Breast epithelium (tissue), 4 donors: Measurements from ENCODE around the gene CYB561A3. TPM values are rescaled to one million over a fixed set of nuclear protein-coding genes. Genes with fewer than 3 reads are reported as not detected.

Source experiments
- DNase-seq, 2 donors: peaks; one replicate each; pipeline ENCODE4 v3.0.0-alpha.2; 2019; ENCODE audit warnings: low spot score in 2 of 2
- H3K27ac ChIP-seq, 2 donors: fragments of 200-600 bp; sonication (generic) in 1 of 2; one replicate each; pipeline ENCODE4 v1.5.1; 2016 to 2019; ENCODE audit warnings: mild to moderate bottlenecking in 1 of 2
- H3K27me3 ChIP-seq, 2 donors: fragments of 200-600 bp; sonication (generic) in 1 of 2; one replicate each; pipeline versions ENCODE4 v1.5.1 to v1.6.0; 2017 to 2019; ENCODE audit warnings: control low read depth in 1 of 2, mild to moderate bottlenecking in 1 of 2
- H3K36me3 ChIP-seq: fragments of 200-600 bp; one replicate; pipeline ENCODE4 v1.5.1; 2019
- H3K4me1 ChIP-seq, 2 donors: fragments of 200-600 bp; sonication (generic); one replicate each; pipeline ENCODE4 v1.5.1; 2016 to 2019; ENCODE audit warnings: control low read depth in 1 of 2
- H3K4me3 ChIP-seq, 3 donors: fragments of 200-600 bp; sonication (generic); 1 replicate in 2 of 3; 2 replicates in 1 of 3; pipeline ENCODE4 v1.5.1; 2016 to 2019; ENCODE audit warnings: mild to moderate bottlenecking in 3 of 3, moderate library complexity in 2 of 3
- H3K9me3 ChIP-seq, 2 donors: fragments of 200-600 bp; sonication (generic) in 1 of 2; one replicate each; pipeline ENCODE4 v1.5.1; 2016 to 2019; ENCODE audit warnings: control low read depth in 1 of 2
- POLR2A ChIP-seq: fragments of 450-650 bp; IDR thresholded peaks from one replicate; pipeline ENCODE4 v1.6.1; 2016; ENCODE audit warnings: antibody characterized with exemption, mild to moderate bottlenecking, moderate library complexity
- POLR2AphosphoS5 ChIP-seq, 3 donors: sonication (generic); formaldehyde crosslinking; IDR thresholded peaks; one replicate each; pipeline ENCODE4 v1.6.1; 2017; ENCODE audit warnings: antibody characterized with exemption in 3 of 3
- intact Hi-C: fragments of 100-400 bp; cut with DNase I; formaldehyde crosslinking; loops from one replicate; pipeline ENCODE4 v1.15.1; 2023; ENCODE audit warnings: low total_unique reads
- total RNA-seq, 3 donors: library from RNA; depleted of rRNA; stranded (reverse); fragments of >200 nt; gene quantifications; one replicate each; pipeline ENCODE4 v1.1.0, GENCODE V29; 2016
- TF ChIP-seq, protein P1 (sequence below), 3 donors: fragments of 450-650 bp; IDR thresholded peaks; one replicate each; pipeline ENCODE4 v1.5.1; 2016 to 2017; ENCODE audit warnings: antibody characterized with exemption in 3 of 3, mild to moderate bottlenecking in 3 of 3, moderate library complexity in 3 of 3

Gene CYB561A3
- total RNA-seq, 3 donors from 2014 or later, result 36.7 to 46.9 (median 44.3) TPM

DNA sequence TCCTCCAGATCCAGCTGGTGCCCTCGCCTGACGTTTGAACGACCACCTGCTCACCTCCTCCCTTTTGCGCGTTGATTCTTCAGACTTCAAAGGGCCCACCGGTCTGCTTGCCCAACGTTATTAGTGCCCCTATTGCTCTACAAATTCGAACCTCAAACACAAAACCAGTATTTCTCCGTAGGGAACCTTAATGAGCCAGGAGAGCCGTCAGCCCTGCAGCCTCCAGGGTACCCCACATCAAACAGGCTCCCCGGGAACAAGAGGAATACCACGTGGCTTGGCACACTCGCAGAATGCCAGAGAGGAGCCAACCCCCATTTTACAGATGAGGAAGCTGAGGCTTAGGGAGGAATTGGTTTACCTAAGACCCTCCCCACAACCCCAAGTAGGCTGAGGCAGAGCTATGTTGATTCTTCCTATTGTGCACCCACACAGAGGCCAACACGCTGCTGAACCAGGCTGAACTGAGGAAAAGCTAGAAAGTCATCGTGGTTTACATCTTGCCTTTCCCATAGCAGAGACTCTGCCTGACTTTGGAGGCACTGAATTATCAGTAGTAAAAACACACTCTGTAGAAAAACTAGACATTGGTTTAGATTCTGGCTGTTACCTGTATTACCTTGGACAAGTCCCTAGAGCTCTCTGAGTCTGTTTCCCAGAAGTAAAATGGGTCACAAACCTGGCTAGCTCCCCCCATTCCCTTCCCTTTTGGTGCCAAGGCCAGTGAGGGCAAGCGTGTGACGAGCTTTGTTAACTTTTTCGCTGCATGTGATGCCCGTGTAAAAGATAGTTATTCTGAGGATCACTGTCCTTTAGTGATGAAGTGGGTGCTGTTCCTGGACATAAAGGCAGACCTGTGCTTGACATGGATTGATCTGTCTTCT is 27.9 kb downstream of the CYB561A3 start:
- H3K27ac ChIP-seq, result peak overlapping the region; percentile 93 to 96
- H3K27me3 ChIP-seq, result no peaks in the 10 kb centered on the region
- H3K4me3 ChIP-seq, result peak overlapping the region; percentile 86 to 100 (median 93)
- peaks cover 20 to 21% of the 10 kb centered on the region in 2 donors for H3K4me1 ChIP-seq
- H3K36me3 ChIP-seq, result peaks cover 6% of the 10 kb centered on the region
- intact Hi-C loops, result no loop called here
- no peak for TF ChIP-seq POLR2A
- no peak for TF ChIP-seq POLR2AphosphoS5 (IDR thresholded peaks at IDR 0.05)
- TF ChIP-seq, protein P1, sequence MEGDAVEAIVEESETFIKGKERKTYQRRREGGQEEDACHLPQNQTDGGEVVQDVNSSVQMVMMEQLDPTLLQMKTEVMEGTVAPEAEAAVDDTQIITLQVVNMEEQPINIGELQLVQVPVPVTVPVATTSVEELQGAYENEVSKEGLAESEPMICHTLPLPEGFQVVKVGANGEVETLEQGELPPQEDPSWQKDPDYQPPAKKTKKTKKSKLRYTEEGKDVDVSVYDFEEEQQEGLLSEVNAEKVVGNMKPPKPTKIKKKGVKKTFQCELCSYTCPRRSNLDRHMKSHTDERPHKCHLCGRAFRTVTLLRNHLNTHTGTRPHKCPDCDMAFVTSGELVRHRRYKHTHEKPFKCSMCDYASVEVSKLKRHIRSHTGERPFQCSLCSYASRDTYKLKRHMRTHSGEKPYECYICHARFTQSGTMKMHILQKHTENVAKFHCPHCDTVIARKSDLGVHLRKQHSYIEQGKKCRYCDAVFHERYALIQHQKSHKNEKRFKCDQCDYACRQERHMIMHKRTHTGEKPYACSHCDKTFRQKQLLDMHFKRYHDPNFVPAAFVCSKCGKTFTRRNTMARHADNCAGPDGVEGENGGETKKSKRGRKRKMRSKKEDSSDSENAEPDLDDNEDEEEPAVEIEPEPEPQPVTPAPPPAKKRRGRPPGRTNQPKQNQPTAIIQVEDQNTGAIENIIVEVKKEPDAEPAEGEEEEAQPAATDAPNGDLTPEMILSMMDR (IDR thresholded peaks at IDR 0.05), result no peak
- DNase-seq, result no peak
- H3K9me3 ChIP-seq, result no peaks in the 10 kb centered on the region

DNA sequence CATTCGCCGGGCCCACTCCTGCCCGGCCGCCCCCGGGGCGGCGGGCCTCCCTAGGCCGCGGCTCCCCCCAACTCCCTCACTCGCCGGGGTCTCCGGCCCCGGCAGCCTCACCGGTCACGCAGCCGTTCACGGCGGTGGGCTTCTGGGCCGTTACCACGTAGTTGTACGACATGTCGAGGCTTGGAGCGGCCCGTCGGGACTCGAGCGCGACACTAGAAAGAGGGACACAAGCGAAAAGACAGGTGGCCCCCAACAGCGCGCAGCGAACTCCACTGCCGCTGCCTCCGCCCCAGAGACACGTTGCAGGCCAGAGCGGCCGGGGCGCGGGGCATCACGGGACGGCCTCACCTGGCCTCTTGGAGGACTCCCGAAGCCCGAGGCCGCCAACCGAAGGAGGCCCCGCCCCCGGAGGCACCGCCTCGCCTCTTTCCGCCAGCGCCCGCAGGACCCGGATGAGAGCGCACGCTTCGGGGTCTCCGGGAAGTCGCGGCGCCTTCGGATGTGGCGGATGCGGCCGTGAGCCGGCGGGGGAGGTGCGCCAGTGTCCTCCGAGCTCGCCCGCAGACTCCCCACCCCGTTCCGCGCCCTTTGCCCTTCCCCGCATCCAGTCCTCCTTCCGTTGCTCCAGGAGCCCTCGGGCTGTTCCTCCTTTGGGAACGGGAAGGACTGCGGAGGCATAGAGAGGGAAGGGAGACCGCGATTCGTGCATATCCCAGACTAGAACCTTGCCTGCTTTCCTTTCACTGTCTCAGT is 28.7 kb downstream of the CYB561A3 start, which contains the start of the genes DDB1 and TKFC:
DDB1 (minus strand) TSS at position 309 of the 753 bp plus-strand sequence; CDS start at position 172, 137 bp downstream.
TKFC (plus strand) TSS at position 432 of the 753 bp plus-strand sequence. CDS start 1,501 bp downstream, outside the sequence.
- intact Hi-C loops, result no loop called here
- peak within 1 kb of the TSS; percentile 93 to 96 for H3K27ac ChIP-seq
- peaks cover 6% of the 10 kb centered on the region for H3K36me3 ChIP-seq
- peaks cover 20 to 21% of the 10 kb centered on the region in 2 donors for H3K4me1 ChIP-seq
- no peaks in the 10 kb centered on the region for H3K27me3 ChIP-seq
- TF ChIP-seq POLR2A (peak; percentile 85), POLR2AphosphoS5 (IDR thresholded peaks at IDR 0.05) (peak; percentile 79 to 85 (median 83))
- TF ChIP-seq, protein P1 (IDR thresholded peaks at IDR 0.05), result peak in 1 of 3 donors; percentile 4
- H3K9me3 ChIP-seq, result no peaks in the 10 kb centered on the region
- peak within 1 kb of the TSS; percentile 86 to 100 (median 93) for H3K4me3 ChIP-seq
- DNase-seq, result peak; percentile 91 to 95

DNA sequence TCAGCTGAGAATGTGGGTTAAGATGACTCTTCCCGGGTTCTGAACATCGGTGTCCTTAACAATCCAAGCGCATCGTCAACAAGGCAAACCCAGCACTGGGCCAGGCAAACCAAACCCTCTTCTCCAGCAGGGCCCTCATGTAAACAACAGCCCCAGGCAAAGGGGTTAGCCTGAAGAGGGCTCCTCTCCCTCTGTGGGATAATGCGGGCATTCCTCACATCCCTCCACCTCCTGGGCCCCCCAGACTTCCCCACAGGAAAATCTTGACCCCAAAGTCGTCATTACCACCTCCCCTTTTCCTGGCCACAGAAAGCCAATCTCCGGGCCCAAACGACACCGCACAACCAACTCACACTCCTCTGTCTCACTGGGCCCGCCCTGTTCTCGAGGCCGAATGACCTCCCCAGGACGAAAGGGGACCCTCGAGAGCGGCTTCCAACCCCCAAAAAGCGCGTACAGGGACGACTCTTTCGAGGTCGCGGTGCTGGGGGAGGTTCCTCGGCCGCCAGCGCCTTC is 29.3 kb downstream of the CYB561A3 start:
- Histone ChIP-seq H3K27ac (peak overlapping the region; percentile 93 to 96), H3K4me3 (peak overlapping the region; percentile 86 to 100 (median 93)), H3K9me3 (no peaks in the 10 kb centered on the region), H3K4me1 (peaks cover 20 to 21% of the 10 kb centered on the region in 2 donors), H3K36me3 (peaks cover 6% of the 10 kb centered on the region), H3K27me3 (no peaks in the 10 kb centered on the region)
- intact Hi-C loops, result no loop called here
- no peak for TF ChIP-seq POLR2A
- TF ChIP-seq, protein P1 (IDR thresholded peaks at IDR 0.05), result no peak
- no peak for TF ChIP-seq POLR2AphosphoS5 (IDR thresholded peaks at IDR 0.05)
- no peak for DNase-seq

DNA sequence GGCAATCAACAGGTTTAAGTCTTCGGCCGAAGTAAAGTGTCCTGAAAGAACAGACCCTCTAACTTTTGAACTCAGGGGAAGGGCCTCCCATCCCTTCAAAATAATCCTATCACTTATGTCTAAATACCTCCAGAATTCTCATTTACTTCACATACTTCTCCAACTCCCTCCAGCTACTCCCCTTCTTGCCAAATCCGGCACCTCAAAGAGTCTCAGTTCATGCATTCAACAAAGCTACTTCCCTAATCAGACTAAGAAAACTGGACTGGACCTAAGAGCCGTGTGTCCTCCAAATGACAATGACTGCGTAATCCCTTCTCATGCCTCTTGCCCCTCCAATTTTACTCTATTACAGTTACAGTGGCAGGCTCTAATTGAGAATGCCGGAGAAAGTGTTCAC is 30.0 kb downstream of the CYB561A3 start:
- intact Hi-C loops, result no loop called here
- no peak for DNase-seq
- no peaks in the 10 kb centered on the region for H3K9me3 ChIP-seq
- H3K4me3 ChIP-seq, result peak overlapping the region; percentile 86 to 100 (median 93)
- no peak overlapping the region for H3K27ac ChIP-seq
- no peak for TF ChIP-seq POLR2A
- TF ChIP-seq POLR2AphosphoS5 (IDR thresholded peaks at IDR 0.05), result no peak
- TF ChIP-seq, protein P1 (IDR thresholded peaks at IDR 0.05), result no peak
- H3K36me3 ChIP-seq, result peaks cover 6% of the 10 kb centered on the region
- peaks cover 20 to 21% of the 10 kb centered on the region in 2 donors for H3K4me1 ChIP-seq
- H3K27me3 ChIP-seq, result no peaks in the 10 kb centered on the region
